GM18505 (cell line): ENCODE measurements around the gene TFCP2L1.

ENCODE experiments used
- ATAC-seq: cut with Tn5 transposase; IDR thresholded peaks from one replicate; pipeline ENCODE4 v1.9.1; 2021; ENCODE audit not compliant: unreplicated experiment
- POLR2A ChIP-seq: IDR thresholded peaks from 4 replicates; pipeline ENCODE4 v1.6.1; 2011; ENCODE audit warnings: borderline replicate concordance; ENCODE audit not compliant: insufficient read depth, insufficient read length; ENCODE audit errors: extremely low read depth

TFCP2L1 gene

GRCh38 chr2:121201796-121202195 lies 83.2 kb downstream of the TFCP2L1 start:
- no peak for ATAC-seq
- no peak for TF ChIP-seq POLR2A

- no peak for TF ChIP-seq POLR2A
- ATAC-seq = no peak
These were observed 84.3 kb downstream of the TFCP2L1 start for GRCh38 chr2:121200419-121201315.

- no peak for ATAC-seq
- TF ChIP-seq POLR2A = no peak
These were observed 85.0 kb downstream of the TFCP2L1 start for GRCh38 chr2:121200011-121200347.

GRCh38 chr2:121199281-121200010 lies 85.6 kb downstream of the TFCP2L1 start:
- no peak for ATAC-seq
- TF ChIP-seq POLR2A = no peak

- no peak for ATAC-seq
- no peak for TF ChIP-seq POLR2A
These were observed 87.5 kb downstream of the TFCP2L1 start for GRCh38 chr2:121197369-121198091.

- no peak for ATAC-seq
- no peak for TF ChIP-seq POLR2A
These were observed 88.2 kb downstream of the TFCP2L1 start for GRCh38 chr2:121196849-121197155.

GRCh38 chr2:121196132-121196848 lies 88.7 kb downstream of the TFCP2L1 start:
- no peak for TF ChIP-seq POLR2A
- ATAC-seq = no peak

GRCh38 chr2:121195036-121195435 lies 90.0 kb downstream of the TFCP2L1 start:
- ATAC-seq = no peak
- no peak for TF ChIP-seq POLR2A

GRCh38 chr2:121194626-121195025 lies 90.4 kb downstream of the TFCP2L1 start:
- no peak for ATAC-seq
- TF ChIP-seq POLR2A = no peak

GRCh38 chr2:121193185-121193584 lies 91.8 kb downstream of the TFCP2L1 start:
- TF ChIP-seq POLR2A = no peak
- no peak for ATAC-seq

GRCh38 chr2:121192576-121192975 lies 92.4 kb downstream of the TFCP2L1 start:
- ATAC-seq = no peak
- no peak for TF ChIP-seq POLR2A

GRCh38 chr2:121191191-121192170 lies 93.5 kb downstream of the TFCP2L1 start:
- TF ChIP-seq POLR2A = no peak

More at GRCh38 chr2:121191191-121192170, 93.5 kb downstream of the TFCP2L1 start:
- ATAC-seq = no peak
